Vagina (tissue), 2 donors: ENCODE results near the gene SKAP1. TPM values are rescaled to one million over a fixed set of nuclear protein-coding genes. Genes with fewer than 3 reads are reported as not detected.

Experiments used
- DNase-seq, 2 donors: peaks; one replicate each; pipeline ENCODE4 v3.0.0-alpha.2; 2017; ENCODE audit errors: extremely low spot score in 2 of 2
- H3K27ac ChIP-seq: fragments of 200-600 bp; sonication (generic); one replicate; pipeline ENCODE4 v1.5.1; 2019
- H3K27me3 ChIP-seq: fragments of 200-600 bp; sonication (generic); one replicate; pipeline ENCODE4 v1.5.1; 2019
- H3K36me3 ChIP-seq, 2 donors: fragments of 200-600 bp; sonication (generic); one replicate each; pipeline ENCODE4 v1.5.1; 2017 to 2019
- H3K4me1 ChIP-seq: fragments of 200-600 bp; sonication (generic); one replicate; pipeline ENCODE4 v1.5.1; 2019
- H3K4me3 ChIP-seq, 2 donors: fragments of 200-600 bp; sonication (generic); 1 replicate in 1 of 2; 2 replicates in 1 of 2; pipeline ENCODE4 v1.5.1; 2016 to 2019
- H3K9me3 ChIP-seq: fragments of 200-600 bp; sonication (generic); one replicate; pipeline ENCODE4 v1.5.1; 2019
- POLR2A ChIP-seq, 2 donors: fragments of 450-650 bp; IDR thresholded peaks; one replicate each; pipeline ENCODE4 v1.6.1; 2017; ENCODE audit warnings: antibody characterized with exemption in 2 of 2, mild to moderate bottlenecking in 2 of 2, moderate library complexity in 2 of 2
- POLR2AphosphoS5 ChIP-seq, 2 donors: sonication (generic); formaldehyde crosslinking; IDR thresholded peaks; one replicate each; pipeline ENCODE4 v1.9.0; 2017; ENCODE audit warnings: antibody characterized with exemption in 2 of 2, mild to moderate bottlenecking in 2 of 2, low read depth in 1 of 2; ENCODE audit not compliant: insufficient read depth in 1 of 2
- intact Hi-C: fragments of 100-400 bp; cut with DNase I; formaldehyde crosslinking; loops from one replicate; pipeline ENCODE4 v1.15.1; 2023
- total RNA-seq: library from RNA; depleted of rRNA; stranded (reverse); fragments of >200 nt; gene quantifications from one replicate; pipeline ENCODE4 v1.2.3, GENCODE V29; 2016
- TF ChIP-seq, protein P1 (sequence below), 3 experiments: fragments of 450-650 bp in 2 of 3; fragments of 200-600 bp in 1 of 3; sonication (generic) in 1 of 3; IDR thresholded peaks; one replicate each; pipeline ENCODE4 v1.5.1; 2017 to 2019; ENCODE audit warnings: antibody characterized with exemption in 3 of 3, mild to moderate bottlenecking in 2 of 3, moderate library complexity in 2 of 3

Gene SKAP1
- total RNA-seq, 1 donor from 2014 or later, result 5.6 TPM

DNA sequence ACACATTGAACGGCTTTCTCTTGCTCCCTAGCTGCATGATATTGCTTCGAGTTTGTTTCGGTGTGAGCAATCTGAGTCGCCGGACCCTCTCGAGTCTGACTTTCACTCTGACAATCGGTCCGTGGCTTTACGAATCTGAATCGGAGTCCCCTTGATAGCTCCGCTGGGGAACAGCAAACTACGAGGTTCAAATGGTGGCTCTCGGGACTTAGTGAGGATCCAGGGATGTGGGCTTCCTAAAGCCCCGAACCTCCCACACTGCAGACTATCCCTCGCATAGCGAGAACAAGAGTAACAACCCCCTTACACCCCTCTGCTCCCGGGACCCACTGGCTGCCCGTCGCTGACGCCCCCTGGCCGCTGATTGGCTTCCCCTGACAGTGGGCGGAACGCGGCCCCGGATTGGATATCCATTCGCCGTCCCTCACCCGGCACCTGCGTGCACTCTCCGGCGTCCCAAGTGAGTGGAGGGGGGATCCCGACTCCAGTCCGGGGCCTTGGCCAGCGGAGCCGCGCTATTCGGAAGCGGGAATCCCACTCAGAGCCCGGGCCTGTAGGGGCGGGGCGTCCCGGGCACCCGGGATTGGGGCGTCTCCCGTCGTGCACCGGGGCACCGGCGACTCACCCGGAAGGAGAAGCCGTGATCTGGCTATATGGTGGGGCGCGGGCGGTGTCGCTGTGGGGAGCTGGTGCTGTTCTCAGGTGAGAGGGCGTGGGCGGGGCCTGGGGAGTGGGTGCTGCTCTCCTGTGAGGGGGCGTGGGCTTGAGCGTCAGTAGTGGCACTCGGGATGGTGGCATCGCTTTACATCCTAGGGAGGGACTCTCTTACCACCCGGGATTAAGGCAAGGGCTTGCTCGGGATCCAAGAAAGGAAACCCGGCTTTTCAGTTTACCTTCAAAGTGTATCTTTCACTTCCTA, 322.6 kb downstream of the SKAP1 start, which contains the start of gene SNX11:
Gene SNX11 (plus strand): TSS at position 630 of the 919 bp plus-strand sequence. CDS start 4,278 bp downstream, outside the sequence.
- H3K27ac ChIP-seq, result peak within 1 kb of the TSS; percentile 84
- H3K27me3 ChIP-seq, result no peaks in the 10 kb centered on the region
- H3K4me1 ChIP-seq, result peaks cover 38% of the 10 kb centered on the region
- H3K9me3 ChIP-seq, result no peaks in the 10 kb centered on the region
- peak in 1 of 2 donors; percentile 91 for DNase-seq
- intact Hi-C loops, result loop anchor here (5.0 kb wide), 1 partner anchor 50 kb away; no protein-coding TSS in a partner anchor
- no peaks in the 10 kb centered on the region for H3K36me3 ChIP-seq
- TF ChIP-seq, protein P1, sequence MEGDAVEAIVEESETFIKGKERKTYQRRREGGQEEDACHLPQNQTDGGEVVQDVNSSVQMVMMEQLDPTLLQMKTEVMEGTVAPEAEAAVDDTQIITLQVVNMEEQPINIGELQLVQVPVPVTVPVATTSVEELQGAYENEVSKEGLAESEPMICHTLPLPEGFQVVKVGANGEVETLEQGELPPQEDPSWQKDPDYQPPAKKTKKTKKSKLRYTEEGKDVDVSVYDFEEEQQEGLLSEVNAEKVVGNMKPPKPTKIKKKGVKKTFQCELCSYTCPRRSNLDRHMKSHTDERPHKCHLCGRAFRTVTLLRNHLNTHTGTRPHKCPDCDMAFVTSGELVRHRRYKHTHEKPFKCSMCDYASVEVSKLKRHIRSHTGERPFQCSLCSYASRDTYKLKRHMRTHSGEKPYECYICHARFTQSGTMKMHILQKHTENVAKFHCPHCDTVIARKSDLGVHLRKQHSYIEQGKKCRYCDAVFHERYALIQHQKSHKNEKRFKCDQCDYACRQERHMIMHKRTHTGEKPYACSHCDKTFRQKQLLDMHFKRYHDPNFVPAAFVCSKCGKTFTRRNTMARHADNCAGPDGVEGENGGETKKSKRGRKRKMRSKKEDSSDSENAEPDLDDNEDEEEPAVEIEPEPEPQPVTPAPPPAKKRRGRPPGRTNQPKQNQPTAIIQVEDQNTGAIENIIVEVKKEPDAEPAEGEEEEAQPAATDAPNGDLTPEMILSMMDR (IDR thresholded peaks at IDR 0.05), result peak in 1 of 3 experiments; percentile 24
- TF ChIP-seq POLR2AphosphoS5 (IDR thresholded peaks at IDR 0.05; ENCODE audit: insufficient read depth in 1 of 2, low read depth in 1 of 2) (peak; percentile 88 to 92), POLR2A (IDR thresholded peaks at IDR 0.05) (peak in 1 of 2 donors; percentile 11)
- H3K4me3 ChIP-seq, result peak within 1 kb of the TSS; percentile 80 to 96

DNA sequence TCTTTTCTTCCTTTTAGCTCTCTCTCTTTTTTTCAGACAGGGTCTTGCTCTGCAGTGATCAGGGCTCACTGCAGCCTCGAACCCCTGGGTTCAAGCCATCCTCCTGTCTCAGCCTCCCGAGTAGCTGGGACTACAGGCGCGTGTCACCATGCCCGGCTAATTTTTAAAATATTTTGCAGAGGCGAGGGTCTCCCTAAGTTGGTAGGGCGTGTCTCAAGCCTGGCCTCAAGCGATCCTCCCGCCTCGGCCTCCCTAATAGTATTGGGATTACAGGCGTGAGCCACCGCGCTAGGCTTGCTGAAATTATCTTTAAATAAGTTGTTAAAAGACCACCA, 323.2 kb downstream of the SKAP1 start:
- TF ChIP-seq, protein P1 (IDR thresholded peaks at IDR 0.05), result no peak
- TF ChIP-seq POLR2A (IDR thresholded peaks at IDR 0.05) (no peak), POLR2AphosphoS5 (IDR thresholded peaks at IDR 0.05; ENCODE audit: insufficient read depth in 1 of 2, low read depth in 1 of 2) (no peak)
- Histone ChIP-seq H3K4me1 (peaks cover 34% of the 10 kb centered on the region), H3K27me3 (no peaks in the 10 kb centered on the region), H3K9me3 (no peaks in the 10 kb centered on the region), H3K4me3 (peak overlapping the region; percentile 80 to 96), H3K36me3 (no peaks in the 10 kb centered on the region), H3K27ac (peak overlapping the region; percentile 84)
- intact Hi-C loops, result loop anchor here (5.0 kb wide), 1 partner anchor 49 kb away; no protein-coding TSS in a partner anchor
- no peak for DNase-seq

DNA sequence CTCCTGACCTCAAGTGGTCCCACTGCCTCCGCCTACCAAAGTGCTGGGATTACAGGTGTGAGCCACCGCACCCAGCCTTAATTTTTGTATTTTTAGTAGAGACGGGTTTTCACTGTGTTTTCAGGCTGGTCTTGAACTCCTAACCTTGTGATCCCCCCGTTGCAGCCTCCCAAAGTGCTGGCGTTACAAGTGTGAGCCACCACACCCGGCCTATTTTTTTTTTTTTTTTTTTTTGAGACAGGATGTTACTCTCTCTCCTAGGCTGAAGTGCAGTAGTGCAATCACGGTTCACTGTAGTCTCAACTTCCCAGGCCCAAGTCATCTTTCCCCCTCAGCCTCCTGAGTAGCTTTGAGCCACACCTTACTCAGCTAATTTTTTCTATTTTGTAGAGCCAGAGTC, 325.6 kb downstream of the SKAP1 start:
- Histone ChIP-seq H3K4me1 (peaks cover 27% of the 10 kb centered on the region), H3K27me3 (no peaks in the 10 kb centered on the region), H3K4me3 (no peak overlapping the region), H3K27ac (no peak overlapping the region), H3K36me3 (no peaks in the 10 kb centered on the region), H3K9me3 (no peaks in the 10 kb centered on the region)
- intact Hi-C loops, result no loop called here
- TF ChIP-seq POLR2A (IDR thresholded peaks at IDR 0.05), result no peak
- TF ChIP-seq POLR2AphosphoS5 (IDR thresholded peaks at IDR 0.05; ENCODE audit: insufficient read depth in 1 of 2, low read depth in 1 of 2), result no peak
- TF ChIP-seq, protein P1 (IDR thresholded peaks at IDR 0.05), result no peak
- DNase-seq, result no peak

DNA sequence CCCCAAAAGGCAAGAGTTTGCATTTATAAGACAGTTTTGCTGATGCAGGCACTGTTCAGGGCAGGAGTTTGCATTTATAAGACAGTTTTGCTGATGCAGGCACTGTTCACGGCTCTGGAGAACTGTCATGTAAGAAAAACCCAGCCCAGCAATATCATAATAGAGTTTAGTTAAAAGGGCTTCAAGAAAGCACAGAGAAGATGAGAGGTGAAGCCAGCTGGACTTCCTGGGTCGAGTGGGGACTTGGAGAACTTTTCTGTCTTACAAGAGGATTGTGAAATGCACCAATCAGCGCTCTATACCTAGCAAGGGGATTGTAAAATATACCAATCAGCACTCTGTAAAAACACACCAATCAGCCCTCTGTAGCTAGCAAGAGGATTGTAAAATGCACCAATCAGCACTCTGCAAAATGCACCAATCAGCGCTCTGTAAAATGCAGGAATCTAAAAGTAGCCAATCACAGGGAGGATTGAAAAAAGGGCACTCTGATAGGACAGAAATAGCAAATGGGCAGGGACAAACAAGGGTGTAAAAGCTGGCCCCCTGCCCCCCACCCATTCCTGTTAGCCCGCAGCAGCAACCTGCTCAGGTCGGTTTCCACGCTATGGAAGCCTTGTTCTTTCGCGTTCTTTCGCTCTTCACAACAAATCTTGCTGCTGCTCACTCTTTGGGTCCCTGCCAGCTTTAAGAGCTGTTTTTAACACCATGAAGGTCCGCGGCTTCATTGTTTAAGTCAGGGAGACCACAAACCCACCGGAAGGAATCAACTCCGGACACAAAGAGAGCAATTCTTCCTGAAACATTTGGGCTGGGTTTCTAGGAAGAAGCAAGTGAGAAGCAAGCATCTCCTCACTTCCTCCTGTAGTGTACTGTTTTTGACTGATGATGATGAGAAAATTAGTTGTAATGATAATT, 327.0 kb downstream of the SKAP1 start:
- DNase-seq, result no peak
- Histone ChIP-seq H3K4me1 (peaks cover 22% of the 10 kb centered on the region), H3K36me3 (no peaks in the 10 kb centered on the region), H3K9me3 (no peaks in the 10 kb centered on the region), H3K27ac (no peak overlapping the region), H3K27me3 (no peaks in the 10 kb centered on the region), H3K4me3 (no peak overlapping the region)
- intact Hi-C loops, result no loop called here
- TF ChIP-seq POLR2AphosphoS5 (IDR thresholded peaks at IDR 0.05; ENCODE audit: insufficient read depth in 1 of 2, low read depth in 1 of 2), result no peak

DNA sequence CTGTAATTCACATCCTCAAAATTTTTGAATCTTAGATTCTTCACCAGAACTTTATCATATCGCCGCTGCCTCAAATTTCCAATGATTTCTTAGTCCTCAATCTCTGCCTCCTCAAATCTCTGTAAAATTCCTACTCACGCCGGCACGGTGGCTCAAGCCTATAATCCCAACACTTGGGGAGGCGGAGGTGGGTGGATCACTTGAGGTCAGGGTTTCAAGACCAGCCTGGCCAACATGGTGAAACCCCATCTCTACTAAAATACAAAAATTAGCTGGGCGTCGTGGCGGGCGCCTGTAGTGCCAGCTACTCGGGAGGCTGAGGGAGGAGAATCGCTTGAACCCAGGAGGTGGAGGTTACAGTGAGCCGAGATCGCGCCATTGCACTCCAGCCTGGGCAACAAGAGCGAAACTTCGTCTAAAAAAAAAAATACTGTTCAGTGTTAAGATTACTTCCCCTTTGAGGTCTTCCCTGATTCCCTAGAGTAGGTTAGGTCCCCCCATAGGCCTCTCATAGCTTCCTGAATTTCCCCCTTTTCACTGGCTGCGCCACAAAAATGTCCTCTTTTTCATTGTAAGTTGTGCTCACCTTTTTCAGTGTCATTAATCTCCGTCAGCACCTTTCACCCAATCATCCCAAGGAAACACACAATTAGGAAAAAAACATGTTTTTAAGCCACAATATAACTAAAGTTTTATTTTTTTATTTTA, 327.8 kb downstream of the SKAP1 start:
- H3K9me3 ChIP-seq, result no peaks in the 10 kb centered on the region
- H3K27me3 ChIP-seq, result no peaks in the 10 kb centered on the region
- H3K4me3 ChIP-seq, result no peak overlapping the region
- DNase-seq, result no peak
- TF ChIP-seq POLR2A (IDR thresholded peaks at IDR 0.05), result no peak
- TF ChIP-seq, protein P1 (IDR thresholded peaks at IDR 0.05), result no peak
- H3K27ac ChIP-seq, result no peak overlapping the region
- peaks cover 22% of the 10 kb centered on the region for H3K4me1 ChIP-seq
- no peaks in the 10 kb centered on the region for H3K36me3 ChIP-seq
- intact Hi-C loops, result no loop called here
